Eye (tissue), 1 donor: ENCODE measurements around the gene NNMT.
A peak's percentile ranks its signal among the peaks of the same experiment; 100 is the strongest.
"Not testable (repeated sequence)": the region's sequence is repeated elsewhere in the genome, so short reads cannot be mapped to it uniquely, and the experiment has no call there.

Source experiments
- DNase-seq: peaks from one replicate; pipeline ENCODE4 v3.0.0-alpha.2; 2015

The NNMT gene

GRCh38 chr11:114314096-114314495 is 17.9 kb downstream of the NNMT start:
- DNase-seq, result no peak

GRCh38 chr11:114315749-114316368 is 19.7 kb downstream of the NNMT start:
- no peak for DNase-seq

- DNase-seq, result peak; percentile 32
These were observed 21.0 kb downstream of the NNMT start for GRCh38 chr11:114316980-114317786.

- DNase-seq, result peak; percentile 53
These were observed 21.6 kb downstream of the NNMT start for GRCh38 chr11:114317787-114318137.

- no peak for DNase-seq
These were observed 22.2 kb downstream of the NNMT start for GRCh38 chr11:114318361-114318760.

GRCh38 chr11:114319716-114320328 is 23.6 kb downstream of the NNMT start:
- no peak for DNase-seq

GRCh38 chr11:114321621-114322257 is 25.5 kb downstream of the NNMT start:
- no peak for DNase-seq

- no peak for DNase-seq
These were observed 26.7 kb downstream of the NNMT start for GRCh38 chr11:114322934-114323333.

- no peak for DNase-seq
These were observed 30.0 kb downstream of the NNMT start for GRCh38 chr11:114326151-114326550.

GRCh38 chr11:114326776-114327175 is 30.6 kb downstream of the NNMT start:
- DNase-seq, result no peak

- DNase-seq, result no peak
These were observed 34.2 kb downstream of the NNMT start for GRCh38 chr11:114330373-114330772.

GRCh38 chr11:114340311-114341131 is 44.3 kb downstream of the NNMT start:
- peak; percentile 82 for DNase-seq

- DNase-seq, result not testable (repeated sequence)
These were observed 45.5 kb downstream of the NNMT start for GRCh38 chr11:114341667-114342066.

GRCh38 chr11:114342476-114342875 is 46.3 kb downstream of the NNMT start:
- no peak for DNase-seq

- no peak for DNase-seq
These were observed 46.8 kb downstream of the NNMT start for GRCh38 chr11:114343020-114343419.

GRCh38 chr11:114343493-114343892 is 47.3 kb downstream of the NNMT start:
- no peak for DNase-seq

GRCh38 chr11:114344494-114344893 is 48.3 kb downstream of the NNMT start:
- no peak for DNase-seq

- no peak for DNase-seq
These were observed 49.5 kb downstream of the NNMT start for GRCh38 chr11:114345575-114346222.

- DNase-seq, result no peak
These were observed 50.5 kb downstream of the NNMT start for GRCh38 chr11:114346709-114347141.

- DNase-seq, result peak; percentile 85
These were observed 52.3 kb downstream of the NNMT start for GRCh38 chr11:114348200-114349191.

- DNase-seq, result no peak
These were observed 53.8 kb downstream of the NNMT start for GRCh38 chr11:114350022-114350421.
